K562 (cell line): ENCODE data around the gene PPP6R3. TPM values are rescaled to one million over a fixed set of nuclear protein-coding genes. Genes with fewer than 3 reads are reported as not detected.

Experiments
- CCNT2 ChIP-seq: IDR thresholded peaks from 2 replicates; pipeline ENCODE4 v1.6.1; 2011; ENCODE audit warnings: borderline replicate concordance, low read depth, mild to moderate bottlenecking, moderate library complexity, mixed read lengths, low read length; ENCODE audit not compliant: insufficient read length; ENCODE audit errors: extremely low read depth
- CREB3L1 ChIP-seq: fragments of 450-650 bp; IDR thresholded peaks from 2 replicates; pipeline ENCODE4 v1.6.1; 2014; ENCODE audit warnings: low read depth, mild to moderate bottlenecking, moderate library complexity, borderline replicate concordance
- MAFG ChIP-seq: fragments of 450-650 bp; conservative IDR thresholded peaks from 2 replicates; pipeline ENCODE4 v1.6.1; 2016; ENCODE audit warnings: missing genetic modification characterization, missing compliant biosample characterization
- MXD1 ChIP-seq: fragments of 250-450 bp; sonication (Bioruptor Pico); IDR thresholded peaks from 2 replicates; pipeline ENCODE4 v1.8.0; 2021; ENCODE audit warnings: borderline replicate concordance, mild to moderate bottlenecking, moderate library complexity; ENCODE audit not compliant: poor library complexity, severe bottlenecking
- SOX6 ChIP-seq: fragments of 450-650 bp; IDR thresholded peaks from 2 replicates; pipeline ENCODE4 v1.6.1; 2014; ENCODE audit warnings: mild to moderate bottlenecking
- TBP ChIP-seq: optimal IDR thresholded peaks from 2 replicates; pipeline ENCODE3; 2011; ENCODE audit warnings: low read depth, low read length, improper control_type of control experiment
- TRIM24 ChIP-seq, 2 experiments: fragments of 450-650 bp; IDR thresholded peaks; 2 replicates each; pipeline ENCODE4 v1.6.1; 2016
- TSHZ1 ChIP-seq: fragments of 250-450 bp; sonication (Bioruptor Pico); IDR thresholded peaks from 2 replicates; pipeline ENCODE4 v1.4.0; 2020; ENCODE audit warnings: mild to moderate bottlenecking, moderate library complexity
- U2AF2 ChIP-seq: fragments of 200-400 bp; formaldehyde crosslinking; optimal IDR thresholded peaks from 2 replicates; pipeline ENCODE3; 2017; ENCODE audit warnings: low read depth, mild to moderate bottlenecking, low read length
- ZBTB8A ChIP-seq: fragments of 450-650 bp; IDR thresholded peaks from 2 replicates; pipeline ENCODE4 v1.6.1; 2018; ENCODE audit warnings: mild to moderate bottlenecking, moderate library complexity; ENCODE audit not compliant: partially characterized antibody
- ZMIZ1 ChIP-seq, 2 experiments: fragments of 150-350 bp in 1 of 2; IDR thresholded peaks; 2 replicates each; pipeline ENCODE4 v1.6.1; 2012 to 2016; ENCODE audit warnings: low read depth in 2 of 2, low read length in 2 of 2, mild to moderate bottlenecking in 1 of 2, moderate library complexity in 1 of 2
- ZNF511 ChIP-seq: sonication (generic); formaldehyde crosslinking; IDR thresholded peaks from 2 replicates; pipeline ENCODE4 v1.8.0; 2022; ENCODE audit warnings: mild to moderate bottlenecking, missing genetic modification reagents
- ZNF695 ChIP-seq: fragments of 450-650 bp; formaldehyde crosslinking; IDR thresholded peaks from 2 replicates; pipeline ENCODE4 v1.4.0; 2020; ENCODE audit warnings: mild to moderate bottlenecking, moderate library complexity
- polyA plus RNA-seq, 8 experiments: library from polyadenylated mRNA; depleted of rRNA in 4 of 8; stranded (reverse) in 5 of 8; unstranded in 3 of 8; fragments of >200 nt; fragmentation: Nextera tagmentation in 2 of 8; fragmentation: Illumina TruSeq in 1 of 8; extraction: Ambion mirVana in 2 of 8; extraction: Trizol in 1 of 8; gene quantifications; 2 replicates each; pipeline versions ENCODE4 v1.2.1 to v1.2.3, GENCODE V29; 2011 to 2014; ENCODE audit warnings: inconsistent platforms in 1 of 8, missing spikeins in 1 of 8
- total RNA-seq, 7 experiments: library from RNA; depleted of rRNA in 6 of 7; stranded (reverse); fragments of >200 nt in 6 of 7; fragmentation: Illumina TruSeq in 2 of 7; extraction: Trizol in 2 of 7; gene quantifications; 2 replicates each; pipeline versions ENCODE4 v1.2.1 to v1.2.3, GENCODE V29; 2011 to 2021; ENCODE audit warnings: low replicate concordance in 1 of 7
- TF ChIP-seq, protein P1 (sequence below), 2 experiments: fragments of 450-650 bp; IDR thresholded peaks; 2 replicates each; pipeline ENCODE4 v1.6.1; 2016

Gene PPP6R3
- total and polyA plus RNA-seq, 9 of the 15 experiments (the other 6 are each of a cell fraction or from before 2014, with no cell fraction given) = 20.3 to 117 (median 80.6) TPM

DNA sequence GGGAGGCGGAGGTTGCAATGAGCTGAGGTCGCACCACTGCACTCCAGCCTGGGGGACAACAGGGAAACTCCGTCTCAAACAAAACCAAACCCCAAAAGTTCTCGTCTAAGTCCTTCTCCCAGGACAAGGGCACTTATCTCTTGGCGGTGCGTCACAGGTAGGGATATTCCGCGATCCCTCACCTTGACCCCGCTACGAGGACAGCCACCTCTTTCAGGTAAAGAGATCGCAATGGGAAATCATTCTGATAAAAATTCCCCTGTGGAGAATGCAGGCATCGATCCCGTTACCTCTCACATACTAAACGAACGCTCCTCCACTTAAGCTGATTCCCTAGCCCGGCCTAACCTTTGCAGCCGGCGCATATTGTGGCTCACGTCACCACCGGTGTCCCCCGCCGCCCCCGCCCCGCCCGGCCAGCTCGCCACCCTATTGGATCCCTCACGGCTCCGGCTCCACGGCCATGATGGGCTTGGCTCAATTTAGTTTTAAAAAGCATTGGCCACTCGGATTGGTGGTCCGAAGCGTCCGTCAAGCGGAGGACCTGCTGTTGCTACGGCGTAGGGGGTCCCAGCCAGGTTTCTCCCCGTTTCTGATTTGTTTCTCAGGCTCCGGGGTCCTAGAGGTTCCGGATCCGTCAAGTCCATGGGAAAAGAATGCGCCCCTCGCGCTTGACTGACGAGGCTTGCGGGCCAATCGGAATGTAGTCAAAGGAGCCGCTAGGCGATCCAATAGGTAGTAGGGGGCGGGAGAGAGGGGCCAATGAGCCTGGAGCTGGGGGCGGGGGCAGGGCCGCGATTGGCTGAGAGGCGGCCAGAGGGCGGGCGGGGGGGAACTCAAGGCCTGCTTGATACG is 439 bp upstream of the PPP6R3 start (continued):
- TF ChIP-seq TRIM24 (IDR thresholded peaks at IDR 0.05) = peak in 1 of 2 experiments; percentile 61; a peak in 2 of 4 replicates
- no peak for TF ChIP-seq TSHZ1
- peak; percentile 89 for TF ChIP-seq SOX6
- no peak for TF ChIP-seq U2AF2
- TF ChIP-seq ZMIZ1 (IDR thresholded peaks at IDR 0.05; ENCODE audit: low read depth in 2 of 2, low read length in 2 of 2) = 0 out of 4 replicates have a peak, but pooled peaks of 1 of the 2 experiments have one; percentile 39
- TF ChIP-seq, protein P1, sequence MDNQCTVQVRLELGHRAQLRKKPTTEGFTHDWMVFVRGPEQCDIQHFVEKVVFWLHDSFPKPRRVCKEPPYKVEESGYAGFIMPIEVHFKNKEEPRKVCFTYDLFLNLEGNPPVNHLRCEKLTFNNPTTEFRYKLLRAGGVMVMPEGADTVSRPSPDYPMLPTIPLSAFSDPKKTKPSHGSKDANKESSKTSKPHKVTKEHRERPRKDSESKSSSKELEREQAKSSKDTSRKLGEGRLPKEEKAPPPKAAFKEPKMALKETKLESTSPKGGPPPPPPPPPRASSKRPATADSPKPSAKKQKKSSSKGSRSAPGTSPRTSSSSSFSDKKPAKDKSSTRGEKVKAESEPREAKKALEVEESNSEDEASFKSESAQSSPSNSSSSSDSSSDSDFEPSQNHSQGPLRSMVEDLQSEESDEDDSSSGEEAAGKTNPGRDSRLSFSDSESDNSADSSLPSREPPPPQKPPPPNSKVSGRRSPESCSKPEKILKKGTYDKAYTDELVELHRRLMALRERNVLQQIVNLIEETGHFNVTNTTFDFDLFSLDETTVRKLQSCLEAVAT (IDR thresholded peaks at IDR 0.05) = peak; percentile 37 to 73; a peak in 2 of 4 replicates
- no peak for TF ChIP-seq CCNT2
- peak; percentile 88; the same call in 1 of the 2 replicates for TF ChIP-seq ZNF511
- peak; percentile 100 for TF ChIP-seq TBP
- no peak for TF ChIP-seq CREB3L1
- no peak for TF ChIP-seq MAFG (tag)
- no peak for TF ChIP-seq ZBTB8A
- no peak for TF ChIP-seq MXD1 (CRISPR knock-in tag)
- TF ChIP-seq ZNF695 (CRISPR knock-in tag) = no peak
